Activated CD8-positive, alpha-beta memory T cell treated with anti-CD3 and anti-CD28 coated beads, Interleukin-2, amount 50 U/mL, for 24 hours (primary cell): ENCODE data around the gene CPA5.
"Not testable (repeated sequence)": the region's sequence is repeated elsewhere in the genome, so short reads cannot be mapped to it uniquely, and the experiment has no call there.

Source experiments
- DNase-seq: peaks from one replicate; pipeline ENCODE4 v3.0.0-alpha.2; 2020; ENCODE audit errors: extremely low read depth

CPA5 gene, protein sequence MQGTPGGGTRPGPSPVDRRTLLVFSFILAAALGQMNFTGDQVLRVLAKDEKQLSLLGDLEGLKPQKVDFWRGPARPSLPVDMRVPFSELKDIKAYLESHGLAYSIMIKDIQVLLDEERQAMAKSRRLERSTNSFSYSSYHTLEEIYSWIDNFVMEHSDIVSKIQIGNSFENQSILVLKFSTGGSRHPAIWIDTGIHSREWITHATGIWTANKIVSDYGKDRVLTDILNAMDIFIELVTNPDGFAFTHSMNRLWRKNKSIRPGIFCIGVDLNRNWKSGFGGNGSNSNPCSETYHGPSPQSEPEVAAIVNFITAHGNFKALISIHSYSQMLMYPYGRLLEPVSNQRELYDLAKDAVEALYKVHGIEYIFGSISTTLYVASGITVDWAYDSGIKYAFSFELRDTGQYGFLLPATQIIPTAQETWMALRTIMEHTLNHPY

DNA sequence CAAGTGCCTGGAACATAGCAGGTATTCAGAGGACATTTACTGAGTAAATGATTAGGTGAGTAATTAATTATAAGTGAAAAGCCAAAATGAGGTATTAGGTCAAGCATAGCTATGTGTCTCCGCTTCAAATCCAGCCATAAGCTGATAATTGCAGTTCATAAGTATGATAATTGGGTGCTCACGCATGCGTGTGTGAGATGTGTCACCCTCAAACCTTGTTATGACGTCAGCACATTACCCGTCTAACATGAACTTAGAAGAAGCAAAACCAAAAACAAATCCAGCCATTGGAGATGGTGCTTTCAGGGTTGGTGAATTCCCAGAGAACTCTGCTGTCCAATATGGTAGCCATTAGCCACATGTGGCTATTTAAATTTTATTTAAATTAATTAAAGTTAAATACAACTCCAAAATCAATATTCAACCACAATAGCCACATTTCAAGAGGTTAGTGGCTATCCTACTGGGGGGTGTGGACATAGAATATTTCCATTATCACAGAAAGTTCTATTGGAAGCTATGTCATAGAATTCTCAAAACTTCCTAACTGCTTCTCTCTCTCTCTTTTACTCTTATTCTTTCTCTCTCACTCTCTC lies at the start of gene CPA5:
CPA5 (plus strand) TSS at position 546 of the 596 bp plus-strand sequence. CDS start 1,670 bp downstream, outside the sequence.
- DNase-seq = no peak

DNA sequence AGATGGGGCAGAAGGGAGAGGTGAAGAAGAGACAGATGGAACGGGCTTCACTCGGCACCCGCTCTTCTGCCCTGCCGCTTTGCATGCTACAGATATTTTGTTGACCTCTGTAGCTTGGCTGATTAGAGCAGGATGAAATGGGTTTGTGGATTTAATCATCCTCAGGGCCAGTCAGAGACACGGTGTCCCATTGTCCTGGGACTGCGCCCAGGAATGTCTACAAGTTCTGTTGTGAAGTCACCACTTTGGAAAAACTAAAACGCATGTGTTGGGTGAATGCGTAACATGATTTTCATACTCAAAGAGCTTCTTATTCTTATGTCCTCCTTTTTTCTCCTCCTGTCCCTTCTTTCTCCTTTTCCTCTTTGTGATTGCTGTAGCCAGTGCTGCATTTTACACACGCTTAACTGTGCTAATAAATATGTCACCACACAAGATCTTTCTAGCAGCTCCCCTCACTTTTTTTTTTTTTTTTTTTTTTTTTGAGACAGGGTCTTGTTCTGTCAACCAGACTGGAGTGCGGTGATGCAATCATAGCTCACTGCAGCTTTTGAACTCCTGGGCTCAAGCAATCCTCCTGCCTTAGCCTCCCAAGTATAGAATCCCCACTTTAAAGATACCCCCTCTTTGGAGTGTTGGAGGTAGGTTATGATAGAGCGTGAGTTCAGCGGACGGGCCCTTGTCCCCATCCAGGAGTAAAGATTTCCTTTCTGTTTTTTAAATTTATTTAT lies 48.2 kb upstream of the CPA5 start:
- no peak for DNase-seq

DNA sequence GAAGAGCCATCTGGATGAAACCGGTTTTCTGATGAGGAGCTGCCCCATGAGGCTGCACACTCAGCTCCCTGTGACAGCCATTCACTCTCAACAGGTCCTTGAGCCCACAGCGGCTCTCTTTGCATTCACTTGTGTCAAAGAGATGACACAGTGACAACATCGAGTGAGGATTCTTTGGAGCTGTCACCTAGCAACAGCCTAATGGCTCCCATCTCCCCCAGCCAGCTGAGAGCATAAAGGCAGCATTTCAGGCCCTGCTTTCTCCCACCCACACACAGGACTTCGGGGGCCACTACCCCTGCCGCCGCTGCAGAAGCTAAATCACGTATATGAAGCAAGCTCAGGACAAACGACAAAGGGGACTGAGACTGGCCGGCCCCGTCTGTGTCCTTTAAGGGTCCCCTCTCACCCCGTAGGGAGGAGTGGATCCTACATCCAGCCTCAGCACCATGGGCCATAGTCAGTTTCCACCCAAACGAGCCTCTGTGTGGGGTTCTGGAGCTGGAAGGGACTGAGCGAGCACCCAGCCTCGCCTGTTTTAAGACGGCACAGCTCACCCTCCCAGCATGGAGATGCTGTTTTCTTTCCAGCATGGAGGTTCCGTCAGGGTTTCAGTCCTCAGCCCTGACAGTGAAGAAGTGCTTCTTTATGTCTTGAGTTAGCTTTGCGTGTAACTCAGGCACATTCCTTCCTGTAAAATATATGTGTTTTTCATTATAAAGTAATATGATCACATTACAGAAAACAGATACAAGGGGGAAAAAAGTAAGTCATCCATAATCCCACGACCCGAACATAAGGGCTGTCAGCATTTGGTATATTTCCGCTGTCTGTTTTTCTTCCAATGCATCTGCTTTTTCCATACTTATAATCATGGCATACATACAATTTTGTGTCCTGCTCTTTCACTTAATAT lies 46.7 kb upstream of the CPA5 start:
- DNase-seq = no peak

DNA sequence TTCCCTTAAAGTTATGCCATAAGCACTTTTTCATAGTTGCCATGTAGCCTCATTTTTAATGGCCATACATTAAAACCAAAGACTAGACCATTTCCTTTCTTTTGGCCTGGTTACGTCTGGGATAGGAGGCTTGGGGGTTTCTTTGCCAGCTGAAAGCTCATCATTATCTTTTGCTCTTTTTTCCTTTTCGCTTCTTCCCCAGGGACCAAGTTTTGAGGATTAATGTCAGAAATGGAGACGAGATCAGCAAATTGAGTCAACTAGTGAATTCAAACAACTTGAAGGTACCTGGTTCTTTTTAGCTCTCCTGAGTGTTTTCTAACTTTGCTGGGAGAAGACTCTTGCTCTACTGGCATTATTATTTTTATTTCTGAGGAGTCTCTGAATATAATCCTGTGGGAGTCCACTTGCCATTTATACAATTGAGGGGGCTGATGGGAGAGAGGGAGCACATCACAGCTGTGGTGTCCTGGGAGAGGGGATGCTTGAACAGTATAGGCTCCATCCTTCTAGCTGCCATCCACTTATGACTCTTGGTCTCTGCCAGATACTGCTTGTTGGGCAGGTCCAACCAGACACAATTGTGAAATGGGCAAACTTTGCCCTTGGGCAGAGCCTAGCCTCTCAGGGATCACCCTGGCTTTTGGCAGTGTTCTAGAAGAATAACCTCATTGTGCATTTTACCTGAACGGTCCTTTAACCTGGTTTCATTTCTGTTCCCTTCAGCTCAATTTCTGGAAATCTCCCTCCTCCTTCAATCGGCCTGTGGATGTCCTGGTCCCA lies 45.9 kb upstream of the CPA5 start:
- DNase-seq = no peak

DNA sequence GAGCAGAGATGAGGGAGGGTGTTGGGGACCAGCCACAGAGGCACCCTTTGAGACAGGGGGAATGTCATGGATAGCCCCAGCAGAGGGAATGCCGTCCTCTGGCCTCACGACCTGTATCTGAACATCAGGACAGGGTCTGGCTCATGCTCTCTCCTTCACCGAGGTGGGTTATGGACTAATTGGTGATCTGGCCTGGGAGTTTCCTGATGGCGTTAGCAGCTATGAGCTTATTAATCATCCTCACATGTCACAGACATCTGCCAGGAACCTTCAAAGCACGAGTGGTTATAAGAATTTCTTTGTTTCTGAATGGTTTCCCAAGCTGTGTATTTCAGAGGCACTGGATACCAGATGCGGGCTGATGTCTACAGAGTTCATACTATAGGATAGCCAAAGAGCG lies 44.8 kb upstream of the CPA5 start:
- no peak for DNase-seq

DNA sequence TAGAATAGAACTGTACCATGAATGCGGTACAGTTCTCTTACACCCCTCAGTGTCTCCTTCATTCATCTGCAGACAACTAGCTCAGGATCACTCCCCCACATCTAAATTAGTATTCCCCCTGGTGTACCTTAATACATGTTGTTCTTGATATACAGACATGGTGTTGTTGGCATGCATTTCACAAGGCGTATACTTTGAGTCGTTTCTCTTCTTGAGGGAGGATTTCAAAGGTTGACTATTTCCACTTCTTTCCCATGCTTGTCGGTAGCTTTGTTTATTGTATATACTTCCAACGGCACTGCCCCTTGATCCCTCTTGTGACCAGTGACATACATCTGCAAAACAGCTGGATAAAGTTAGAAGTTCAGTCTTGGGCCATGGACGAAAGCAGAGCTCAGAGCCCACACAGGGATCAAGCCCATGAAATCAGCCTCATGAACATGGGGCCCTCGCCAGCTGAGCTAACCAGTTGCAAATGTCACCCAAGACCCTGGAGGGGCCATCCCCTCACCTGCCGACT lies 43.1 kb upstream of the CPA5 start:
- DNase-seq = no peak

DNA sequence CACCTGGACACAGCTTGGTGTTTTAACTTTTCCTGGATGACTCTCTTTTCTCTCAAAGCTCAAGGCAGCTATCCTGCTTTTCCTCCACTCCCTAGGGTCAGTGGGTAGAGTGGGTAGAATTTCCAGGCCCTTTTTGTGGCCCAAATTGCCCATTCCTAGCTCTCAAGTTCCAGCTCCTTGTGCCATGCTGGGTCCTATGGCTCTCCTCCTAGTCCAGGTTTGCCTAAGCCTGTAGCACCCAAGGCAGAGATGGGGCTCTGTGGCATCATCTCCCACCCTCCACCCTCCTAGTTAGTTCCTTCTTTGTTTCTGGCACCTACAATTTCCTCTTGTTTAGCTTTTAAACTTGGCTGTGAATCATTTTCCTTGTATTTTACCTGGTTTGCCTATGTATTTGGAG lies 42.0 kb upstream of the CPA5 start:
- no peak for DNase-seq

DNA sequence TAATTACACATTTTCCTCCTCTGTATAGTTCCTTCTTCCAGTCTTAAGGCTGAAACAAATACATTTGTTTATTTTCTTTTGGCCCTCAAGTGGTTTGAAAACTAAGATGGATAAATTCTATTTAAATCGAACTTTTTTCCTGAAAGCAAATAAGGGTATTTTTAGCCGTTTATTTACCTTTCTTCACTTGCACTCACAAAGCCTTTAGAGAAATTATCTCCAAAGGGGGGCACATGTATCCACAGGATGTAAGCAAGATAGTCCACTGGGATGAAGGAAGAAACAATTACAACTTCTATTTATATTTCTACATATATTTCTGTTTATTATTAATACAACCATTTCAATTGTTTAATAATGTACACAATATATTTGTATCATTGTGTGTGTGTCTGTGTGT lies 41.5 kb upstream of the CPA5 start:
- no peak for DNase-seq

DNA sequence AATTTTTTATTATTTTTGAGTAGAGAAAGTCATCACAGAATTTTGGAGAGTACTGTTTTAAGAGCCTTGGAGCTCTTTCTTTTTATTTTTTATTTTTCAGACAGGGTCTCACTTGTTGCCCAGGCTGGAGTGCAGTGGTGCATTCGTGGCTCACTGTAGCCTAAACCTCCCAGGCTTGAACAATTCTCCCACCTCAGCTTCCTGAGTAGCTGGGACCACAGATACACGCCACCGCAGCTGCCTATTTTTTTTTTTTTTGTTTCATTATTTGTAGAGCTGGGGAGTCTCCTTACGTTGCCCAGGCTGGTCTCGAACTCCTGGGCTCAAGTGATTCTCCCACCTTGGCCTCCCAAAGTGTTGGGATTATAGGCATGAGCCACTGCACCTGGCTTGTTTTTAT lies 41.1 kb upstream of the CPA5 start:
- DNase-seq = no peak

DNA sequence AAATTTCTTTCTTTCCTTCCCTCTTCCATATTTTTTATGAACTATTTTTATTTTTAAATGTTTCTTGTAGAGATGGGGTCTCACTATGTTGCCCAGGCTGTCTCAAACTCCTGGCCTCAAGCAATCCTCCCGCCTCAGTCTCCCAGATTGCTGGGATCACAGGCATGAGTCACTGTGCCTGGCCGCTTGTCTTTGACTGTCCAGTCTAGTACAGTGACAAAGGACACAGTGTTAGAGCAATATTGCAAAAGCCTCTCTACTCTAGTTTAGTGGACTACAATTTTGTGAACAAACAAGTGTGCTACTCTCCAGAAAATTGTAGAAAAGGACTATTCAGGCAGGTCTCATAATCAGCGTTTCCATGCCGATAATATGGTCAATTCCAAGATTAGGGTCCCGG lies 40.6 kb upstream of the CPA5 start:
- no peak for DNase-seq

DNA sequence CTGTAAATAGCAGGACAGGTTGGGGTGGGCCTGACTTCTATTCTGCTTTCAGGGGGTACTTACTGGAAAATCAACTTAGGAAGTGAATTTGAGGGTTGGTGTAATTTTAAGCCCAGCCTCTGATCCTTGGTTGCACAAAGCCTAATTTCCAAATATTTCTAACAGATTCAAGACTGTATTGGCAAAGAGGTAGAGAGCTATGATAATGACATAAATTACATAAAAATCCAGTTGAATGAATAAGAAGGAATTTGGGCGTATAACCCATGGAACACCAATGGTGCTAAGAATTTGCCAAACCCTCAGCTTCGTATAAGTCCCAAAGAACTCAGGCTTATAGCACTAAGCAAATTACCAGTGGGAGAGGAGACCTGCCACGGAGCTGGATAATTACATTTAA lies 39.7 kb upstream of the CPA5 start:
- DNase-seq = no peak

DNA sequence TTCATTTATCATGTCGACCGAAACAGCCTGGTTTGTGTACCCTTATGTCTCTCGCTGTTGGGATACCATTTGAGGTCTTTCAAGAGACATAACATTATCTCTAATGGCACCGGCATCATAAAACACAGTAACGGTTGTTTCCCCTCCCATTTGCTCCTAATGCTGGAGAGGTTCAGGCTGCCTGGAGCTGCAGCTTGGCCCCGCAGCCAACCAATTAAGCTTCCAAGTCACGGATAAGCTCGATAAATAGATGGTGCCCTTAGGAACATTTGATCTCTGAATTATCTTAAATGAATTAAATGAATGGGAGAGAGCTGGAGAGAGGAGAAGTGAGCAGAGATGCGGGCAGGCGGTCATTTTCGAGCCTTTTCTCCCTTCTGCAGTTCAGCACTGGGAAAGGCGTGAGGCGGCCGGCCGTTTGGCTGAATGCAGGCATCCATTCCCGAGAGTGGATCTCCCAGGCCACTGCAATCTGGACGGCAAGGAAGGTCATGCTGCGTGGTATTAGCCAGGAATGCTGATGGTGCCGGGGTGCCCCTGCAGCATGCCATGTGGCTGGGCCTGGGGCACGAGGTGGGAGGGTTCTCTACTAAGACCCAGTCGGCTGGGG lies 39.1 kb upstream of the CPA5 start:
- DNase-seq = no peak

DNA sequence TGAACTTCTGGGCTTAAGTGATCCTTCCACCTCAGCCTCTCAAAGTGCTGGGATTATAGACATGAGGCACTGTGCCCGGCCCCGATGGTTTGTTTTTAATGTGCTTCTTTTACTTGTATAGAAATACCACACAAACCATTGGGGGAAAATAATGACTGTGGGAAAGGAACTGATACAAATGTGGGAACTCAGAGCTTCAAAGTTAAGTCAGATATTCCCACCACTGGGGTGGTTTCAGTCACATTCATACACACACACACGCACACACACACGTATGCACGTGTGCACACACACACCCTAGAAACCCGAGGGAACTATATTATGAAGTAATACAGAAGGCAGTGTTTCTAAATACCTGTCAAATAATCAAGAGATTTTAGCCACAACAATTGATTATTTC lies 34.6 kb upstream of the CPA5 start:
- DNase-seq = no peak

DNA sequence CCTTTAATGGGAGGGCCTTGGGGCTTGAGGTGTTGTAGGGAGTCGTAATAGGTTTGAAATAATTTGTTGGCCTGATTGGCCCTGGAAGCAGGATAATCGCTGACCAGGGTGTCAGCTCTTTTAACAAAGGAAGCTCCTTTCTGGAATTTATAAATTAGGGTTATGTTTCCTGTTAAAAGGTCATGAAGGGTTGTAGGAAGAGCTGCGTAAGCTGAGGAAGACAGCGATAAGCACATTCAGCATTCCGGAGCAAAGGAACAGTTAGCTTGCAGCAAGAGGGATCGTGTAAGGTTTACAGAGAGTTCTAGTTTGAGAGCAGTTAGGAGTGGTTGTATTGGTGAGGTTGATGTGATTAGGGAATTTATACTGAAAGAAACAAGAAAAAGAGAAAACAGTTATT lies 30.3 kb upstream of the CPA5 start:
- no peak for DNase-seq

DNA sequence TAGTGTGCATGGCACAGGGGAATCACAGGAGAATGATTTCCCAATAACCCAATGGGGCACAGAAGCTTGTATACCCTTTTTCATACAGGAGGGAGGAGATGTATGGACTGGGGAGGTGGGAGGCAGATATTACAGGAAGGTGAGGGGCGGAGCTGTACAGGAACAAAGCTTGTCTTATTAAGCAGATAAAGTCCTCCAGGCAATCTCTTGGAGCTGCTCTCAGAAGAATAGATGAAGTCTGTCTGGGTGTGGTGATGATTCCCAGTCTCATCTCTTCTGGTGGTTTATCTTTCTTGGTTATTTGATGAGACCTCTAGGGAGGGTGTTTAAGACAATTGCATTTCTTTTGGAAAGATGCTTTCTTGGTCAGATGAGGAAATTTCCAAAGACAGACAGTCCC lies 25.1 kb upstream of the CPA5 start:
- no peak for DNase-seq

DNA sequence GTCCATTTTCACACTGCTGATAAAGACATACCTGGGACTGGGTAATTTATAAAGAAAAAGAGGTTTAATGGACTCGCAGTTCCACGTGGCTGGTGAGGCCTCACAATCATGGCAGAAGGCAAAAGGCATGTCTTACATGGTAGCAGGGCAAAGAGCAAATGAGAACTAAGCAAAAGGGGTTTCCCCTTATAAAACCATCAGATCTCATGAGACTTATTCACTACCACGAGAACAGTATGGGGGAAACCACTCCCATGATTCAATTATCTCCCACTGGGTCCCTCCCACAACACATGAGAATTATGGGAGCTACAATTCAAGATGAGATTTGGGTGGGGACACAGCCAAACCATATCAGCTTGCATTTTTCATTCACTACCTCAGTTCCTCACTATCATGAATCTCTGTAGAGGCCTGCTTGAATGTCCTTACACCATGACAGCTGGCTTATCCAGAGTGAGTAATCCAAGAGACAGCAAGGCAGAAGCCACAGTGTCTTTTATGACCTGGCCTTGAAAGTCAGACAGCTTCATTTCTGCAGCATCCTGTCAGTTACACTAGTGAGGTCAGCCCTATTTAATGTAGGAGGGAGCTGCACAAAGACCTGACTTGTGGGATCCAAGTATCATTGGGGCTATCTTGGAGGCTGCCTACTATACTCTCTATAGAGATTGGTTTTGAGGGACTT lies 22.9 kb upstream of the CPA5 start:
- not testable (repeated sequence) for DNase-seq

DNA sequence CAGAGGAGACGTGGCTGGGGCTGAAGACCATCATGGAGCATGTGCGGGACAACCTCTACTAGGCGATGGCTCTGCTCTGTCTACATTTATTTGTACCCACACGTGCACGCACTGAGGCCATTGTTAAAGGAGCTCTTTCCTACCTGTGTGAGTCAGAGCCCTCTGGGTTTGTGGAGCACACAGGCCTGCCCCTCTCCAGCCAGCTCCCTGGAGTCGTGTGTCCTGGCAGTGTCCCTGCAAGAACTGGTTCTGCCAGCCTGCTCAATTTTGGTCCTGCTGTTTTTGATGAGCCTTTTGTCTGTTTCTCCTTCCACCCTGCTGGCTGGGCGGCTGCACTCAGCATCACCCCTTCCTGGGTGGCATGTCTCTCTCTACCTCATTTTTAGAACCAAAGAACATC lies 22.0 kb upstream of the CPA5 start:
- no peak for DNase-seq

DNA sequence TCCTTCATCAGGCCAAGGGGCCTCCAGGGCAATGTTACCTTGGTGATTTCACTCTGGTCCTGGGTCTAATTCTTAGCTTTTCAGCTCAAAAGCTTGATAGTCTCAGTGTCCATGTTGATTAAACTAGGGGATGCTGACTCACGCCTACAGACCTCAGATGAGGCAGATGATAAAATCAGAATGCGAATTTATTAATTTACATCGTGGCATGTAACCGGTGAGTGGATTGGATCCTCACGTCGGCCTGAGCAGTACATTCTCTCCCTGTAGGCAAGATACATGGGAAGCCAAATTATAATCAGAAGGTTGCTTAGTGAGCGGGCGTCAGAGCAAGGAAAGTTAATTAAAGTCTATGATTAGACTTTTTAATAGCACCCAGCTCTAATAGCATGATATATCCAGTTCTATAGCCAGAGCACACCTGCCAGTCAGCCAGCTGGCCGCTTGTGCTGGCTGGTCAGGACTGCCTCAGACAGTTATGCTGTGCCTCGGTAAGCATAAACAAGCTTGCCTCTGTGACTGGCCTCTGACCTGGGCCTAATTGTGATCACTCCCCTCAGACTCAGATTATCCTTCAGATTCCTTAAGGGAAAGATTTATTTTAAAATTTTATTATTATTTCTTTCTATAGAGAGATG lies 20.2 kb upstream of the CPA5 start:
- DNase-seq = no peak

DNA sequence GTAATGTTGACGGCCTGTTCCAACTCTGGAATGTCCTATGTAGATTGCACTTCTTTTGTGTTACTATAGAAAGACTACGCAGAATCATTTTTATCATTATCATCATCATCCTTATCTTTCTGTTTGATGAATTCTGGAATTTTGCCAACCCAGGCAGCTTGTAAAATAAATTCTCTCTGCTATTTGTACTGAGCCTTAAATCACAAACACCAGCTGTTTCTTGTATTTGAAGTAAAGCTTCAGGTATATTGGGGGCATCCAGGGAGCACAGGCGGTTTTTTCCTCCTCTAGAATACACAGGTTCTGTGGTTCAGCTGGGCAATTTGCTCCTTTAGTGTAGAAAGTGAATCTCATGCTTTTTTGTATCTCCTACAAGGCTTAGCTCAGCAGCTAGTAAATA lies 14.9 kb upstream of the CPA5 start:
- no peak for DNase-seq
